B cell (primary cell): Measurements from ENCODE around the gene YPEL3.

ENCODE experiments used
- CTCF ChIP-seq: fragments of 200-600 bp; IDR thresholded peaks from one replicate; pipeline ENCODE4 v1.8.0; 2022; ENCODE audit warnings: antibody characterized with exemption, mild to moderate bottlenecking
- EZH2 ChIP-seq: IDR thresholded peaks from 2 replicates; pipeline ENCODE4 v1.6.1; 2012; ENCODE audit warnings: borderline replicate concordance, low read depth, mild to moderate bottlenecking, moderate library complexity, low read length; ENCODE audit not compliant: insufficient read depth, poor library complexity, severe bottlenecking

- TF ChIP-seq CTCF (no peak), EZH2 (no peak)
Observed at GRCh38 chr16:30087181-30087898, 8.7 kb downstream of the YPEL3 start.
